Measurements from ENCODE around the gene NFYA.

Gene NFYA

GRCh38 chr6:41085182-41085581, 12.4 kb downstream of the NFYA start:
- H3K27me3 ChIP-seq (ENCODE audit: control insufficient read depth, insufficient read depth, low read length), result no peaks in the 10 kb centered on the region
- no peak for DNase-seq (ENCODE audit: low read depth, low spot score)
- peaks cover 14% of the 10 kb centered on the region; the same call in 1 of the 2 replicates for H3K36me3 ChIP-seq (ENCODE audit: control insufficient read depth, insufficient read depth, low read length)
- H3K27ac ChIP-seq (ENCODE audit: low read length), result no peak overlapping the region
- peaks cover 1% of the 10 kb centered on the region; the same call in 1 of the 2 replicates for H3K9me3 ChIP-seq (ENCODE audit: control insufficient read depth, insufficient read depth, low read length)
- H3K4me3 ChIP-seq (ENCODE audit: low read length), result no peak overlapping the region
- no peaks in the 10 kb centered on the region for H3K4me1 ChIP-seq (ENCODE audit: control insufficient read depth, insufficient read depth, low read length)

GRCh38 chr6:41088451-41088850, 15.7 kb downstream of the NFYA start:
- Histone ChIP-seq H3K9me3 (ENCODE audit: control insufficient read depth, insufficient read depth, low read length) (peaks cover 1% of the 10 kb centered on the region; the same call in 1 of the 2 replicates), H3K36me3 (ENCODE audit: control insufficient read depth, insufficient read depth, low read length) (peaks cover 20% of the 10 kb centered on the region; the same call in 1 of the 2 replicates), H3K27me3 (ENCODE audit: control insufficient read depth, insufficient read depth, low read length) (no peaks in the 10 kb centered on the region), H3K4me1 (ENCODE audit: control insufficient read depth, insufficient read depth, low read length) (no peaks in the 10 kb centered on the region), H3K4me3 (ENCODE audit: low read length) (no peak overlapping the region), H3K27ac (ENCODE audit: low read length) (no peak overlapping the region)
- WGBS (ENCODE audit: insufficient coverage, insufficient read length), result no CpG with 5 or more reads among the region's 4 CpGs
- DNase-seq (ENCODE audit: low read depth, low spot score), result no peak

GRCh38 chr6:41090841-41091761, 18.3 kb downstream of the NFYA start:
- no peaks in the 10 kb centered on the region for H3K4me1 ChIP-seq (ENCODE audit: control insufficient read depth, insufficient read depth, low read length)
- H3K4me3 ChIP-seq (ENCODE audit: low read length), result no peak overlapping the region
- no CpG with 5 or more reads among the region's 1 CpG for WGBS (ENCODE audit: insufficient coverage, insufficient read length)
- H3K36me3 ChIP-seq (ENCODE audit: control insufficient read depth, insufficient read depth, low read length), result peaks cover 30% of the 10 kb centered on the region; the same call in 1 of the 2 replicates
- H3K9me3 ChIP-seq (ENCODE audit: control insufficient read depth, insufficient read depth, low read length), result peaks cover 1% of the 10 kb centered on the region; the same call in 1 of the 2 replicates
- H3K27ac ChIP-seq (ENCODE audit: low read length), result no peak overlapping the region
- no peak for DNase-seq (ENCODE audit: low read depth, low spot score)
- no peaks in the 10 kb centered on the region for H3K27me3 ChIP-seq (ENCODE audit: control insufficient read depth, insufficient read depth, low read length)

- H3K4me3 ChIP-seq (ENCODE audit: low read length), result no peak overlapping the region
- no peak for DNase-seq (ENCODE audit: low read depth, low spot score)
- H3K27me3 ChIP-seq (ENCODE audit: control insufficient read depth, insufficient read depth, low read length), result no peaks in the 10 kb centered on the region
- no peaks in the 10 kb centered on the region for H3K4me1 ChIP-seq (ENCODE audit: control insufficient read depth, insufficient read depth, low read length)
- no peak overlapping the region for H3K27ac ChIP-seq (ENCODE audit: low read length)
- peaks cover 33% of the 10 kb centered on the region; the same call in 1 of the 2 replicates for H3K36me3 ChIP-seq (ENCODE audit: control insufficient read depth, insufficient read depth, low read length)
- peaks cover 1% of the 10 kb centered on the region; the same call in 1 of the 2 replicates for H3K9me3 ChIP-seq (ENCODE audit: control insufficient read depth, insufficient read depth, low read length)
- no CpG with 5 or more reads among the region's 4 CpGs for WGBS (ENCODE audit: insufficient coverage, insufficient read length)
Measured at GRCh38 chr6:41092421-41093140, 19.8 kb downstream of the NFYA start.

GRCh38 chr6:41093729-41094128, 21.0 kb downstream of the NFYA start:
- peaks cover 1% of the 10 kb centered on the region; the same call in 1 of the 2 replicates for H3K9me3 ChIP-seq (ENCODE audit: control insufficient read depth, insufficient read depth, low read length)
- H3K4me3 ChIP-seq (ENCODE audit: low read length), result no peak overlapping the region
- no peaks in the 10 kb centered on the region for H3K4me1 ChIP-seq (ENCODE audit: control insufficient read depth, insufficient read depth, low read length)
- peaks cover 41% of the 10 kb centered on the region; the same call in 1 of the 2 replicates for H3K36me3 ChIP-seq (ENCODE audit: control insufficient read depth, insufficient read depth, low read length)
- no peak for DNase-seq (ENCODE audit: low read depth, low spot score)
- no peak overlapping the region for H3K27ac ChIP-seq (ENCODE audit: low read length)
- H3K27me3 ChIP-seq (ENCODE audit: control insufficient read depth, insufficient read depth, low read length), result no peaks in the 10 kb centered on the region
- WGBS (ENCODE audit: insufficient coverage, insufficient read length), result no CpG with 5 or more reads among the region's 6 CpGs

- peaks cover 28% of the 10 kb centered on the region; the same call in 1 of the 2 replicates for H3K36me3 ChIP-seq (ENCODE audit: control insufficient read depth, insufficient read depth, low read length)
- H3K27me3 ChIP-seq (ENCODE audit: control insufficient read depth, insufficient read depth, low read length), result no peaks in the 10 kb centered on the region
- DNase-seq (ENCODE audit: low read depth, low spot score), result no peak
- no peaks in the 10 kb centered on the region for H3K9me3 ChIP-seq (ENCODE audit: control insufficient read depth, insufficient read depth, low read length)
- no CpG with 5 or more reads among the region's 5 CpGs for WGBS (ENCODE audit: insufficient coverage, insufficient read length)
- H3K4me1 ChIP-seq (ENCODE audit: control insufficient read depth, insufficient read depth, low read length), result no peaks in the 10 kb centered on the region
- H3K27ac ChIP-seq (ENCODE audit: low read length), result no peak overlapping the region
- no peak overlapping the region for H3K4me3 ChIP-seq (ENCODE audit: low read length)
Measured at GRCh38 chr6:41097467-41098090, 24.8 kb downstream of the NFYA start.

GRCh38 chr6:41098366-41098765, 25.6 kb downstream of the NFYA start:
- WGBS (ENCODE audit: insufficient coverage, insufficient read length), result no CpG with 5 or more reads among the region's 3 CpGs
- peaks cover 25% of the 10 kb centered on the region; the same call in 1 of the 2 replicates for H3K36me3 ChIP-seq (ENCODE audit: control insufficient read depth, insufficient read depth, low read length)

GRCh38 chr6:41100871-41101287, 28.1 kb downstream of the NFYA start:
- Histone ChIP-seq H3K36me3 (ENCODE audit: control insufficient read depth, insufficient read depth, low read length) (peaks cover 13% of the 10 kb centered on the region; the same call in 1 of the 2 replicates), H3K9me3 (ENCODE audit: control insufficient read depth, insufficient read depth, low read length) (no peaks in the 10 kb centered on the region), H3K27me3 (ENCODE audit: control insufficient read depth, insufficient read depth, low read length) (no peaks in the 10 kb centered on the region), H3K27ac (ENCODE audit: low read length) (no peak overlapping the region), H3K4me3 (ENCODE audit: low read length) (no peak overlapping the region), H3K4me1 (ENCODE audit: control insufficient read depth, insufficient read depth, low read length) (no peaks in the 10 kb centered on the region)
- no CpG with 5 or more reads among the region's 42 CpGs for WGBS (ENCODE audit: insufficient coverage, insufficient read length)
- peak; percentile 57 for DNase-seq (ENCODE audit: low read depth, low spot score)

More at GRCh38 chr6:41098366-41098765, 25.6 kb downstream of the NFYA start:
- no peaks in the 10 kb centered on the region for H3K4me1 ChIP-seq (ENCODE audit: control insufficient read depth, insufficient read depth, low read length)
- no peak overlapping the region for H3K4me3 ChIP-seq (ENCODE audit: low read length)
- no peak for DNase-seq (ENCODE audit: low read depth, low spot score)
- no peaks in the 10 kb centered on the region for H3K27me3 ChIP-seq (ENCODE audit: control insufficient read depth, insufficient read depth, low read length)
- H3K9me3 ChIP-seq (ENCODE audit: control insufficient read depth, insufficient read depth, low read length), result no peaks in the 10 kb centered on the region
- no peak overlapping the region for H3K27ac ChIP-seq (ENCODE audit: low read length)

- no peaks in the 10 kb centered on the region; the same call in 1 of the 2 replicates for H3K27me3 ChIP-seq (ENCODE audit: control insufficient read depth, insufficient read depth, low read length)
- H3K4me1 ChIP-seq (ENCODE audit: control insufficient read depth, insufficient read depth, low read length), result no peaks in the 10 kb centered on the region
- no peaks in the 10 kb centered on the region for H3K36me3 ChIP-seq (ENCODE audit: control insufficient read depth, insufficient read depth, low read length)
- no CpG with 5 or more reads among the region's 3 CpGs for WGBS (ENCODE audit: insufficient coverage, insufficient read length)
- H3K4me3 ChIP-seq (ENCODE audit: low read length), result no peak overlapping the region
- no peak overlapping the region for H3K27ac ChIP-seq (ENCODE audit: low read length)
- no peak for DNase-seq (ENCODE audit: low read depth, low spot score)
- no peaks in the 10 kb centered on the region for H3K9me3 ChIP-seq (ENCODE audit: control insufficient read depth, insufficient read depth, low read length)
Measured at GRCh38 chr6:41103847-41104246, 31.1 kb downstream of the NFYA start.

- Histone ChIP-seq H3K36me3 (ENCODE audit: control insufficient read depth, insufficient read depth, low read length) (no peaks in the 10 kb centered on the region), H3K9me3 (ENCODE audit: control insufficient read depth, insufficient read depth, low read length) (peaks cover 1% of the 10 kb centered on the region; the same call in 1 of the 2 replicates), H3K4me1 (ENCODE audit: control insufficient read depth, insufficient read depth, low read length) (no peaks in the 10 kb centered on the region), H3K27me3 (ENCODE audit: control insufficient read depth, insufficient read depth, low read length) (no peaks in the 10 kb centered on the region; the same call in 1 of the 2 replicates), H3K4me3 (ENCODE audit: low read length) (no peak overlapping the region), H3K27ac (ENCODE audit: low read length) (no peak overlapping the region)
- DNase-seq (ENCODE audit: low read depth, low spot score), result no peak
- WGBS (ENCODE audit: insufficient coverage, insufficient read length), result no CpG with 5 or more reads among the region's 3 CpGs
Measured at GRCh38 chr6:41111017-41111416, 38.2 kb downstream of the NFYA start.
